Esophagus squamous epithelium (tissue), 4 donors: ENCODE results near the gene EHMT1.

Experiments used
- CTCF ChIP-seq, 6 experiments: fragments of 450-650 bp in 4 of 6; fragments of 200-600 bp in 2 of 6; sonication (generic) in 2 of 6; IDR thresholded peaks; one replicate each; pipeline ENCODE4 v1.5.1; 2016 to 2019; ENCODE audit warnings: antibody characterized with exemption in 6 of 6, mild to moderate bottlenecking in 4 of 6, moderate library complexity in 4 of 6
- POLR2A ChIP-seq, 4 donors: fragments of 450-650 bp; IDR thresholded peaks; one replicate each; pipeline ENCODE4 v1.6.1; 2017; ENCODE audit warnings: antibody characterized with exemption in 4 of 4, mild to moderate bottlenecking in 4 of 4, moderate library complexity in 3 of 4

DNA sequence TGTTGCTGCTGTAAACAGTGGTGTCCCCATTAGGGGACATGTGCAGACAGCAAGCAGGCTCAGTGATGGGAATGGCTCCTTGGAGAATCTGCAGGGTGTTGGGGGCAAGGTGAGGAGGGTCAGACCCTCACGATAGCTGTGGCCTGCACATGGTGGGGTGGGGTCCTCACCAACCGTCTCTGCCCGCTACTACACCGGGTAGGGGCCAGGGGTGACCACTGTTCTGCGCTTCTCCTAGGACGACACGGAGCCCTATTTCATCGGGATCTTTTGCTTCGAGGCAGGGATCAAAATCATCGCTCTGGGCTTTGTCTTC lies 263.7 kb downstream of the EHMT1 start:
- TF ChIP-seq CTCF (IDR thresholded peaks at IDR 0.05) (no peak), POLR2A (IDR thresholded peaks at IDR 0.05) (no peak)
